CD14-positive monocyte (primary cell): ENCODE results near the gene BEND7. TPM values are rescaled to one million over a fixed set of nuclear protein-coding genes. Genes with fewer than 3 reads are reported as not detected.

Source experiments
- DNase-seq, 3 donors: peaks; one replicate each; pipeline ENCODE4 v3.0.0-alpha.2; 2011 to 2022
- H2AFZ ChIP-seq: 2 replicates; pipeline ENCODE4 v1.6.0; 2012; ENCODE audit warnings: mild to moderate bottlenecking, low read depth, low read length, inconsistent platforms; ENCODE audit not compliant: insufficient read depth, poor library complexity, severe bottlenecking
- H3K27ac ChIP-seq, 2 donors: 1 replicate in 1 of 2; 2 replicates in 1 of 2; pipeline ENCODE4 v1.5.1; 2012 to 2013; ENCODE audit warnings: low read length in 2 of 2, control low read depth in 1 of 2, inconsistent platforms in 1 of 2, low read depth in 1 of 2, mild to moderate bottlenecking in 1 of 2
- H3K27me3 ChIP-seq, 2 donors: one replicate each; pipeline versions ENCODE4 v1.6.0 to v1.6.1; 2011 to 2013; ENCODE audit warnings: low read length in 2 of 2; ENCODE audit not compliant: control insufficient read depth in 2 of 2, insufficient read depth in 2 of 2
- H3K36me3 ChIP-seq, 2 donors: replicated peaks in 1 of 2; 1 replicate in 1 of 2; 2 replicates in 1 of 2; pipeline versions ENCODE4 v1.5.1 to v1.6.1; 2012 to 2013; ENCODE audit warnings: low read length in 2 of 2, control low read depth in 1 of 2, inconsistent platforms in 1 of 2, mild to moderate bottlenecking in 1 of 2; ENCODE audit not compliant: insufficient read depth in 2 of 2, control insufficient read depth in 1 of 2
- H3K4me1 ChIP-seq, 2 donors: 1 replicate in 1 of 2; 2 replicates in 1 of 2; pipeline versions ENCODE4 v1.5.1 to v1.6.1; 2012 to 2013; ENCODE audit warnings: low read length in 2 of 2, control low read depth in 1 of 2, inconsistent platforms in 1 of 2, mild to moderate bottlenecking in 1 of 2, moderate library complexity in 1 of 2; ENCODE audit not compliant: insufficient read depth in 2 of 2, control insufficient read depth in 1 of 2
- H3K4me2 ChIP-seq: replicated peaks from 2 replicates; pipeline ENCODE3; 2012; ENCODE audit warnings: low read length, moderate library complexity, mild to moderate bottlenecking; ENCODE audit not compliant: poor library complexity, severe bottlenecking; ENCODE audit errors: extremely low read depth
- H3K4me3 ChIP-seq, 3 experiments: fragments of 200-600 bp in 1 of 3; sonication (generic) in 1 of 3; replicated peaks in 1 of 3; 1 replicate in 2 of 3; 2 replicates in 1 of 3; pipeline ENCODE4 v1.5.1; 2011 to 2013; ENCODE audit warnings: low read length in 3 of 3, mild to moderate bottlenecking in 3 of 3, control low read depth in 2 of 3, low read depth in 2 of 3, inconsistent platforms in 1 of 3, moderate library complexity in 1 of 3
- H3K79me2 ChIP-seq: 2 replicates; pipeline ENCODE4 v1.6.0; 2012; ENCODE audit warnings: mild to moderate bottlenecking, control low read depth, inconsistent platforms, low read length, moderate library complexity; ENCODE audit not compliant: insufficient read depth
- H3K9ac ChIP-seq: 2 replicates; pipeline ENCODE4 v1.6.0; 2017; ENCODE audit warnings: low read length, mild to moderate bottlenecking; ENCODE audit not compliant: insufficient read depth, poor library complexity, severe bottlenecking
- H3K9me3 ChIP-seq, 2 donors: replicated peaks in 1 of 2; 1 replicate in 1 of 2; 2 replicates in 1 of 2; pipeline versions ENCODE4 v1.5.1 to v1.6.1; 2012 to 2013; ENCODE audit warnings: low read length in 2 of 2, control low read depth in 1 of 2; ENCODE audit not compliant: control insufficient read depth in 1 of 2, insufficient read depth in 1 of 2
- H4K20me1 ChIP-seq: 2 replicates; pipeline ENCODE4 v1.6.0; 2012; ENCODE audit warnings: mild to moderate bottlenecking, low read length, control low read depth, moderate library complexity; ENCODE audit not compliant: insufficient read depth
- H3K27ac Mint-ChIP-seq, 7 donors: one replicate each; pipeline ENCODE4 v1.8.0; 2020; ENCODE audit warnings: mild to moderate bottlenecking in 7 of 7, mixed read lengths in 7 of 7, moderate library complexity in 6 of 7, inconsistent platforms in 2 of 7
- H3K27me3 Mint-ChIP-seq, 3 donors: one replicate each; pipeline ENCODE4 v1.8.0; 2021 to 2022; ENCODE audit warnings: low read depth in 3 of 3, mild to moderate bottlenecking in 3 of 3, mixed read lengths in 3 of 3, moderate library complexity in 3 of 3, inconsistent platforms in 1 of 3
- H3K36me3 Mint-ChIP-seq, 2 donors: one replicate each; pipeline ENCODE4 v1.8.0; 2020; ENCODE audit warnings: mixed read lengths in 2 of 2, inconsistent platforms in 1 of 2, mild to moderate bottlenecking in 1 of 2
- H3K4me1 Mint-ChIP-seq: one replicate; pipeline ENCODE4 v1.8.0; 2020; ENCODE audit warnings: mild to moderate bottlenecking, mixed read lengths
- H3K4me3 Mint-ChIP-seq, 2 donors: one replicate each; pipeline ENCODE4 v1.8.0; 2020; ENCODE audit warnings: mild to moderate bottlenecking in 2 of 2, mixed read lengths in 2 of 2, moderate library complexity in 1 of 2
- H3K9me3 Mint-ChIP-seq, 7 donors: one replicate each; pipeline ENCODE4 v1.8.0; 2020 to 2022; ENCODE audit warnings: mixed read lengths in 7 of 7, mild to moderate bottlenecking in 6 of 7, moderate library complexity in 6 of 7, inconsistent platforms in 2 of 7
- CTCF ChIP-seq: fragments of 200-600 bp; IDR thresholded peaks from one replicate; pipeline ENCODE4 v1.8.0; 2022; ENCODE audit warnings: antibody characterized with exemption, mild to moderate bottlenecking
- WGBS: methylation state at CpG from one replicate; pipeline ENCODE4 v1.1.5; 2013; ENCODE audit warnings: missing lambda C conversion rate; ENCODE audit not compliant: insufficient coverage; 5-methylcytosine and 5-hydroxymethylcytosine counted together
- intact Hi-C, 2 donors: fragments of 100-400 bp; cut with micrococcal nuclease; formaldehyde crosslinking; loops; one replicate each; pipeline versions ENCODE4 v1.15.0 to v1.15.1; 2023
- polyA plus RNA-seq, 3 donors: library from polyadenylated mRNA; depleted of rRNA in 1 of 3; unstranded in 2 of 3; stranded (reverse) in 1 of 3; fragments of 300-500 nt in 2 of 3; fragments of >200 nt in 1 of 3; fragmentation: Illumina TruSeq in 2 of 3; gene quantifications; 1 replicate in 2 of 3; 2 replicates in 1 of 3; pipeline ENCODE4 v1.2.3, GENCODE V29; 2012 to 2021

BEND7 gene
- polyA plus RNA-seq, 3 donors: 0.65 TPM; not detected in 2

GRCh38 chr10:13400196-13400965 is 128.4 kb downstream of the BEND7 start:
- Histone ChIP-seq H3K9ac (no peak overlapping the region), H3K27ac (no peak overlapping the region), H3K36me3 (no peaks in the 10 kb centered on the region), H2AFZ (no peak overlapping the region), H3K27me3 (no peaks in the 10 kb centered on the region), H3K4me3 (no peak overlapping the region), H3K4me2 (no peak overlapping the region), H3K79me2 (no peaks in the 10 kb centered on the region), H3K9me3 (no peaks in the 10 kb centered on the region), H3K4me1 (no peaks in the 10 kb centered on the region), H4K20me1 (no peaks in the 10 kb centered on the region)
- 73% methylated on average over 5 of the region's 15 CpGs for WGBS
- Mint-ChIP-seq H3K9me3 (peaks cover 0 to 8% (median 2%) of the 10 kb centered on the region in 7 donors), H3K4me3 (no peak overlapping the region), H3K27me3 (peaks cover 4 to 7% (median 7%) of the 10 kb centered on the region in 3 donors), H3K27ac (no peak overlapping the region), H3K4me1 (no peaks in the 10 kb centered on the region), H3K36me3 (no peaks in the 10 kb centered on the region)
- no peak for TF ChIP-seq CTCF
- intact Hi-C loops: no loop called here
- DNase-seq: no peak

- Histone ChIP-seq H3K79me2 (no peaks in the 10 kb centered on the region), H3K4me1 (no peaks in the 10 kb centered on the region), H3K4me2 (no peak overlapping the region), H2AFZ (no peak overlapping the region), H3K27ac (no peak overlapping the region), H3K9me3 (no peaks in the 10 kb centered on the region), H3K4me3 (no peak overlapping the region), H4K20me1 (no peaks in the 10 kb centered on the region), H3K27me3 (no peaks in the 10 kb centered on the region), H3K36me3 (no peaks in the 10 kb centered on the region), H3K9ac (no peak overlapping the region)
- peaks cover 0 to 8% (median 2%) of the 10 kb centered on the region in 7 donors for H3K9me3 Mint-ChIP-seq
- DNase-seq: no peak
- H3K27ac Mint-ChIP-seq: no peak overlapping the region
- H3K4me1 Mint-ChIP-seq: no peaks in the 10 kb centered on the region
- no peak for TF ChIP-seq CTCF
- no CpG with 5 or more reads among the region's 2 CpGs for WGBS
- H3K4me3 Mint-ChIP-seq: no peak overlapping the region
- no peaks in the 10 kb centered on the region for H3K36me3 Mint-ChIP-seq
- intact Hi-C loops: no loop called here
- peaks cover 4 to 7% (median 7%) of the 10 kb centered on the region in 3 donors for H3K27me3 Mint-ChIP-seq
Observed at GRCh38 chr10:13399752-13400151, 129.1 kb downstream of the BEND7 start.
